GM08714 (cell line): ENCODE measurements around the gene S100A13.
"Not testable (repeated sequence)": the region's sequence is repeated elsewhere in the genome, so short reads cannot be mapped to it uniquely, and the experiment has no call there.

Source experiments
- H3K4me3 ChIP-seq: fragments of 200-500 bp; sonication (Bioruptor generic); 2 replicates; pipeline ENCODE4 v1.5.1; 2014; ENCODE audit warnings: mild to moderate bottlenecking, low read length, inconsistent platforms
- ZNF274 ChIP-seq: IDR thresholded peaks from 2 replicates; pipeline ENCODE4 v1.6.1; 2012; ENCODE audit warnings: mild to moderate bottlenecking, low read depth, low read length

Gene S100A13

DNA sequence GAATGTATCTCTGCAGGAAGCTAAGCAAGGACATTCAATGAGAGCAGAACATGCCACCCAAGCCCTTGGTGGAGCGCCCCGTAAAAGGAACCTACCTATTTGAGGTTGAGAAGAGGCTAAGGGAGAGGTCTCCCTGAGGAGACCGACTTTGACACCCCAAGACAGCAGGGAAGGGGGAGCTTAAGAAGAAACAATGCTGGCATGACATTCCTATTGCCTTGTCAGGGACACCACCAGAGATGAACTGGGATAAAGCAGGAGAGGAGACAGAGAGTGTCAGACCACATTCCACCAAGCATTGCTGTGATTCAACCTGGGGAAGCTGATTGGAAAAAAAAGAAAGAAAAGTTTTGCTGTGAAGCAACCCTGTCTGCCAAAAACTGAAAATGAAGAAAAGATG lies 48.4 kb downstream of the S100A13 start:
- no peak for TF ChIP-seq ZNF274
- H3K4me3 ChIP-seq: no peak overlapping the region

DNA sequence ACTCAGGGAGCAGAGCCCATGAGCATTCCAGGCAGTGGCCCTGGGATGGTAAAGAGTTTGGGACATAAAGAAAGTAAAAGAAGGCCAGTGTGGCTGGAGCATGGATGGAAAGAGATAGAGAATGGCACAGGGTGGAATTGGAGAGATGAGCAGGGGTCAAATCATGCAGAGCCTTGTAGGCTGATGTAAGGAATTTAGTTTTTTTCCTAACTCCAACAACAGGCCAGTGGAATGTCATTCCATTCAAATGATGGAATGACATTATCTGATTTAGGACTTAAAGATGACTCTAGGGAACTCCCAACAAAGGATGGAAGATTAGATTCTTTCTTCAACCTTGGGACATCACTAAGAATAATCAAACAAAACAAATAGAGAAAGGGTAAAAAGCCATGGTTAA lies 48.8 kb downstream of the S100A13 start:
- TF ChIP-seq ZNF274: no peak
- no peak overlapping the region for H3K4me3 ChIP-seq

DNA sequence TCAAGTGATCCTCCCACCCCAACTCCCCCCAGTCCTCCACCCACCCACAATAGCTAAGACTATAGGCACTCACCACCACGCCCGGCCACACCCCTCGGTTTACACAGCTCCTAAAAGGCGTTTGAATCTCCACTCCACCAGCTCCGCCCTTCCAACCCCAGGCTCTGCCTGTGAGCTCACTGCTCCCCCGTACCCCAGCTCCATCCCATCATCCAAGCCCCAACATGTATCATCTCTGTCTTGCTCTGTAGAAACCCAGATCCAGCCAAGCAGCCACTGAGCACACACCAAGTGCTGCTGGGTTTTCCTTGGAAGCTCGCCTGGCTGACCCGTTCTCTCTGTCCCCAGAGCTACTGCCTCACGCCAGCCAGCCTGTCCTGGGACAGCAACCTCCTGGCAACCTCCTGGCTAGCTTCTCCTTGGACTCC lies 49.7 kb downstream of the S100A13 start:
- no peak for TF ChIP-seq ZNF274
- no peak overlapping the region for H3K4me3 ChIP-seq

DNA sequence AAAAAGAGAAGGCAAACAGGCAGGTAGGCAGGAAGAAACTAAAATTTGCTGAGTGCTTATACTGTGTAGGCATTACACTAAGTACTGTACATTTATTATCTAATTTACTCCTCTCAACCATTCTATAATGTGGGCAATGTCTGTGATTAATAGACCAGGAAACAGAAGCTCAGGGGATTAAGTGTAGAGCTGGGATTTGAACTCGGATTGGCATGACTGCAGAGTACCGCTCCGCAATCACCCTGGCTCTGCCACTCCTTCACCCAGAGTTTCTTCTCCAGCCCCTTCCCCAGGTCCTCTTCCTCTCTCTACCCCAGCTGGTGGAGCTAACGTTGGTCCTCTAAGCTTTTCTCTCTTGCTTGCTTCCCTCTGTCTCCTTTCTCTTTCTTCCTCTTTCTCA lies 50.2 kb downstream of the S100A13 start:
- TF ChIP-seq ZNF274: no peak
- H3K4me3 ChIP-seq: no peak overlapping the region

DNA sequence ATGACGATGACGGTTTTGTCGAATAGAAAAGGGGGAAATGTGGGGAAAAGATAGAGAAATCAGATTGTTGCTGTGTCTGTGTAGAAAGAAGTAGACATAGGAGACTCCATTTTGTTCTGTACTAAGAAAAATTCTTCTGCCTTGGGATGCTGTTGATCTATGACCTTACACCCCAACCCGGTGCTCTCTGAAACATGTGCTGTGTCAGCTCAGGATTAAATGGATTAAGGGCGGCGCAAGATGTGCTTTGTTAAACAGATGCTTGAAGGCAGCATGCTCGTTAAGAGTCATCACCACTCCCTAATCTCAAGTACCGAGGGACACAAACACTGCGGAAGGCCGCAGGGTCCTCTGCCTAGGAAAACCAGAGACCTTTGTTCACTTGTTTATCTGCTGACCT lies 51.8 kb downstream of the S100A13 start:
- H3K4me3 ChIP-seq: not testable (repeated sequence)

DNA sequence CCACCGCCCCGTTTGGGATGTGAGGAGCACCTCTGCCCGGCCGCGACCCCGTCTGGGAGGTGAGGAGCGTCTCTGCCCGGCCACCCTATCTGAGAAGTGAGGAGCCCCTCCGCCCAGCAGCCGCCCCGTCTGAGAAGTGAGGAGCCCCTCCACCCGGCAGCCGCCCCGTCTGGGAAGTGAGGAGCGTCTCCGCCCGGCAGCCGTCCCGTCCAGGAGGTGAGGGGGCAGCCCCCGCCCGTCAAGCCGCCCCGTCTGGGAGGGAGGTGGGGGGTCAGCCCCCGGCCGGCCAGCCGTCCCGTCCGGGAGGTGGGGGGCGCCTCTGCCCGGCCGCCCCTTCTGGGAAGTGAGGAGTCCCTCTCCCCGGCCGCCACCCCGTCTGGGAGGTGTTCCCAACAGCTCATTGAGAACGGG lies 52.2 kb downstream of the S100A13 start:
- not testable (repeated sequence) for H3K4me3 ChIP-seq

DNA sequence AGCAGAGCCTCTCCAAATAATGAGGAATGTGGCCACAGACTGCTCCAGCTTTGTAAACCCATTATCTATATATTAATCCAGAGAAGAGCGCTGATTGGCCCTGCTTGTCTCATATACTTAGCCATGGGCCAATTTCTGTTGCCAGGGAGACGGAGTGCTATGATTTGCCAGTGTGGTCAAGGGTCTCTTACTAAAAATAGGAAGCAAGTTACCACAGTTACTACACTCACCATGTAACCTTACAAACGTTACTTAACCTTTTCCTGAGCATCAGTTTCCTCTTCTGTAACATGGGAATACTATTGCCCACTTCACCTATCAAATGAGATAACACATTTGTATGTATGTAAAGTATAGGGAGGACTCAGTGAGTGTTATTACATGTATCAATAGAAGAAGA lies 54.0 kb downstream of the S100A13 start:
- no peak for TF ChIP-seq ZNF274
- no peak overlapping the region for H3K4me3 ChIP-seq

DNA sequence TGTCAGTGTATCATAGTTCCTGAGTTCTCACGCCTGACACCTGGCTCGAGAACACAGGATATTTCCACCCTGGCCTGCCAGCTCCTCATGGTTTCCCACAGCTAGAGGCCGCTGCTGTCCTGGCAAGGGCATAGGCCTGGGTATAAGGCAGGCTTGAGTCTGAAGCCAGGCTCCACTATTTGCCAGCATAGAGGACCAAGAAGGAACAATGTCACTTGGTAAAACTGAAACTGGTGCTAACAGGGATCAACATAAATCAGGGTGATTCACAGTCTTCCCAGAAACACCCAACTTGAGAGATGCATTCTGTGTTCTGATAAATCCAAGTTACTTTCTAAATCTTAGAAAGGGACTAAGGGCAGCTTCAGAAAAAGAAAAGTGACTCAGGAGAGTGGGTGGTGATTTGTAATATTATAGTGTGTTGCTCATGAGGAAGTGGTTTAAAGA lies 54.7 kb downstream of the S100A13 start:
- no peak for TF ChIP-seq ZNF274
- H3K4me3 ChIP-seq: no peak overlapping the region

DNA sequence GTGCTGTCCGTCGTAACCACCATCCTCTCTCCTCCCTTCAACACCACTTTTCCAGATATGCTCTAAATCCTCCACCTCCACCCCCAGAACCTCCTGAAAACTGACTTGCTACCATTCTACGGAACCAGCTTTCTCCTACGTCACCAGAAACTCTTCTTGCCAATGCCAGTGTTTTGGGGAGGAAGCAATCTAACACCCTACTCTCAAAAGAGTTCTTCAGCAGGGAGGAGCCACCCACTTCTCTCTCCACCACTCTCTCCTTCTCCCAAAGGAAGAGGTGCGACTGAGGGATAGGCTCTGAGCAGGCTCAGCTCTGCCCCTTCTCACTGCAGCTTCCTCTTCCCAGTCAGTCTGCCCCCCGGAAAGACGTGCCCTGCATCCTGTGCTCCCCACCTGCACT lies 55.6 kb downstream of the S100A13 start:
- H3K4me3 ChIP-seq: no peak overlapping the region
- no peak for TF ChIP-seq ZNF274

DNA sequence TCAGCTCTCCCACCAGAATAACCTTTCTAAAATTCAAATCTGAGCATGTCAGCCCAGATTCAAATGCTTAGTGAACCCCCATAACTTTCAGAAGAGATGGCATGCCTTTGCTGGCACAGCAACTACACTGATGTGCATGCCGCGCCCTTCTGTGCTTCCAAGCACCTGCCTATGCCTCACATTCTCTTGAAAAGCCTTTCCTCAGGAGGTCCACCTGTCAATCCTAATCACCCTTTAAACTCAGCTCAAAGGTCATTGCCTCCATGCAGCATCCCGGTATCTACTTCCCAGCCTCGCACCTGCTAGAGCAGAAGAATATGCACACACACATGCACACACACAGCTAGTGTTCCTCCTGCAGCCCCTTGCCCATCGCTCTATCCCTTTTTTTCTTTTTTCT lies 56.4 kb downstream of the S100A13 start:
- no peak for TF ChIP-seq ZNF274
- H3K4me3 ChIP-seq: no peak overlapping the region

DNA sequence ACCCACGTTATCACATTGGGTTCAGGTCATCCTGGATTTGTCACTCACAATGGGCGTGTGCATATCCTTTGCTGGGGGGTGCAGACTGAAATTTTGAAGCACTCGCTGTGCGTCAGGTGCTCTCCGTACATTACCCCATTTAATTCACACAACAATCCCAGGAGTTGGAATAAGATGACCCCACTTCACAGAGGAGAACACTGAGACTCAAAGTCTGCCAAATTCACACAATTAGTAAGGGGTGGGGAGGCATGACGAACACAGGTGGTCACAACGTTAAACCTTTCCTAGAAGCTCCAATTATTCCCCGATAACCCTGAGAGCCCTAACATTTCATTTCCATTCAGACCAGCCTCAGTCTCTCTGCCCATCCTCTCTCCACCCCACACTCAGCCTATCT lies 57.8 kb downstream of the S100A13 start:
- TF ChIP-seq ZNF274: no peak
- H3K4me3 ChIP-seq: no peak overlapping the region
